HG03025 (cell line): ENCODE measurements around the gene IQSEC3.
"Not testable (repeated sequence)": the region's sequence is repeated elsewhere in the genome, so short reads cannot be mapped to it uniquely, and the experiment has no call there.

Experiments used
- ATAC-seq: cut with Tn5 transposase; IDR thresholded peaks from one replicate; pipeline ENCODE4 v1.9.1; 2021; ENCODE audit warnings: mild to moderate bottlenecking, moderate library complexity; ENCODE audit not compliant: unreplicated experiment, low FRiP score

IQSEC3 gene

GRCh38 chr12:133616-134232 is 67.2 kb downstream of the IQSEC3 start:
- ATAC-seq, result not testable (repeated sequence)

- no peak for ATAC-seq
These were observed 68.6 kb downstream of the IQSEC3 start for GRCh38 chr12:135138-135537.

- no peak for ATAC-seq
These were observed 71.8 kb downstream of the IQSEC3 start for GRCh38 chr12:138171-138897.

GRCh38 chr12:138898-139534 is 72.4 kb downstream of the IQSEC3 start:
- ATAC-seq, result no peak

GRCh38 chr12:139585-139984 is 73.0 kb downstream of the IQSEC3 start:
- ATAC-seq, result no peak

GRCh38 chr12:140162-140561 is 73.6 kb downstream of the IQSEC3 start:
- ATAC-seq, result no peak

DNA sequence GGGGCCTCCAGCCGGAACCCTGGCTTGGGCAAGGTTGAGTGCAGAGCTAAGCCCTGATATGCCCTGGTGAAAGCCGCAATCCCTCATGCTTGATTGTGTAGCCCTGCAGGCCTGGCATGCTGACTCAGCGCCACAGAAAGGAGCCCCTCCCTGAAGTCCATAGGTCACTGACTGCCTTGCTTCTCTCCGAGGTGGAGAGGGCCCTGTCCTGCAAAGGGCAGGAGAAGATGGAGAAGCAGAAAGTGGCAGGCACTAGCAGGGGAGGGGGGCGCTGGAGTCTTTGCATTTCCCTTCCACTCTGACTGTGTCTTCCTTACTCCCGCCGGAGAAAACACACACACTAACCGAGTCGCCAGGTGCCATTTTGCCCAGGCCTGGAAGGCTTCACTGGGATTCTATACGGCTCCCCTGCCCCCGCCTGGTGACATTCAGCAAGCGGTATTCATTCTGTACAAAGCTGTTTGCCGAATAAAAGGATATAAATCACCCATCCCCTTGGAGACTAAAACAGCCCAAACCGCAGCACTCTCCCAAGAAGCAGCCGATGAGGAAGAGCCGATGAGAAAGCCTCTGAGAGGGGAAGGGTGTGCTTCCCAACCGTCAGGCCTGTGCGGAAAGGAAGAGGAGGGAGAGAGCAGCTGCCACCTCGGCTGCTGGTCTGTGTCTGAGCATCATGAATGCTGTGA is 77.5 kb downstream of the IQSEC3 start:
- no peak for ATAC-seq

DNA sequence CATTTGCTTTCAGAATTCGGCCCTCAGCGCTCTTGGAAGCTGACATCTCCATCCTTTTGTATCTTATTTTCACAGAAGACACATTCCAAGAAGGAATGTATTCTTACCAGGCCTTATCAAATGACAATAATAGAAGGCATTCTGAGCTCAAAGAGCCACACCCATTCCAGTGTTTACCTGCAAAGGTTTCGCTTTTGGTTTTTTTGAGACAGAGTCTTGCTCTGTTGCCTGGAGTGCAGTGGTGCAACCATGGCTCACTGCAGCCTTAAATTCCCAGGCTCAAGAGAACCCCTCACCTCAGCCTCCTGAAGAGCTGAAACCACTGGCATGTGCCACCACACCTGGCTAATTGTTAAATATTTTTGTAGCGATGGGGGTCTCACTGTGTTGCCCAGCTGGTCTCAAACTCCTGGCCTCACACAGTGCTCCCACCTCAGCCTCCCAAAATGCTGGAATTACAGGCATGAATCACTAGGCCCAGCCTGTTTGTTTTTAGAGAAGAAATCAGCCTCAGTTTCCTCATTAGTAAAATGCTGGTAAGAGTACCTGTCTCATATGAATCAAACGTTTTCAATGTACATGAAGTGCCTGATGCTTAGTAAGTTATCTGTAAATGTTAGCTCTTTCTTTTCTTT is 78.2 kb downstream of the IQSEC3 start:
- no peak for ATAC-seq

GRCh38 chr12:145369-145960 is 78.9 kb downstream of the IQSEC3 start:
- no peak for ATAC-seq

GRCh38 chr12:147242-147641 is 80.7 kb downstream of the IQSEC3 start:
- ATAC-seq, result no peak

DNA sequence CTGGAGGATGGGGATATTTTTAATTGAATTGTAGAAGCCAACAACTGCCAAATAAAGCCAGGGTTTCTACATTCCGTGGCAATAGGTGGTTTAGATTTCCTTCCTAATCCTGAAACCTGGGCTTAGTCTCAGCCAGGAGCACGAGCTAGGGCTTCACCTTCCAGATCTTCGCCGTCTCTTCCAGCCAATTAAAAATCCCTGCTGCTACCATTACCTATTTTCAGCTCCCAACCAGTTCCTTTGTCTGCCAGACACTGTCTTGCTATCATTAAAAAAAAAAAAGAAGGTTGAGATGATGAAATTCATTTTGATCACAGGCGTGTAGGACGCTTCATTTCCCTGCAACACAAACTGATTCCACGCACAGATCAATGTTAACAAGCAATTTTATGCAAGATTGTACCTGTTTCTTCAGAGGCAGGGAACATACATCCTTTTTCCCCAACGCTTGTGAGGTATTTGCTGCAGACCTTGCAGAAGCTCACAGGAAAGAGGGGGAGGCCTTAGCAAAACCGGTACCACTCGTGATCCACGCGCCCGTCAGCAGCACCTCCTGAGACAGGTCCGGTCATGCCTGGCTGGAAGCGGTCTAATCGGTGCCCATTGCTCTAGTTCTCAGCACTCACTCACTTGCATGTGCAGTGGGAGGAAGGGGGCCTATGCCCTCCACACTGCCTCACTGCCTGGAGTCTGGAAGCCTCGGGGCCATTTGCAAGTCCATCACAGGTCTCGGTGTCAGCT is 82.3 kb downstream of the IQSEC3 start:
- no peak for ATAC-seq

- ATAC-seq, result no peak
These were observed 85.0 kb downstream of the IQSEC3 start for GRCh38 chr12:151579-151978.

- no peak for ATAC-seq
These were observed 85.9 kb downstream of the IQSEC3 start for GRCh38 chr12:152440-152839.

DNA sequence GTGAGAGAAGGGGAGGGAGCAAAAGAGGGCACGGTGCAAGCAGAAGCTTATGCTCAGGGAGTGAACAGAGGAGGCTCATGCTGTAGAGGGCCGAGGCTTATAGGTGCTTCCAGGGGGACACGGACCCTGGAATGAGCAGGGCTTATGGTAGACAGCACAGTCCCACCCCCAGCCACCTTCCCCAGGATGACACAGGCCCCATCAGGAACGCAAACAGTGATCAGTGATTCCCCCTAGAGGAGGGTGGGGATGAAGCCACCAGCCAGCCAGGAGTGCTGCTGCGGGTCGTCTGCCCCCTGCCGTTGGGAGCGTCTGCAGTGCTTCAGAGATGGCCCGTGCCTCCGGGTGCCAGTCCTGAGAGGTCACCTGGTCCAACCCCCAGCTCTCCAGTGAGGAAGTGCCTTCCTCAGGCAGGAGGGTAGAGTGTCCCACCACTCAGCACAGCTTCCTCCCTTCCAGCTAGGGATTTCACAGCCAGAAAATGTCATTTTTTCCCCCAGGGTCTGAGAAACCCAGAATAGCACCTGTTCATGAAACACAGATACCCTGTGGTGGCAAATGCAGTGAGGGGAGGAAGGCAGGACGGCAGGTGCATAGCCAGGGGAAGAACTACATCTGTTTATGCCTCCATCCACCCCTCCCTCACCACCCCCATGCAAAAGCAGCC is 86.6 kb downstream of the IQSEC3 start:
- no peak for ATAC-seq

DNA sequence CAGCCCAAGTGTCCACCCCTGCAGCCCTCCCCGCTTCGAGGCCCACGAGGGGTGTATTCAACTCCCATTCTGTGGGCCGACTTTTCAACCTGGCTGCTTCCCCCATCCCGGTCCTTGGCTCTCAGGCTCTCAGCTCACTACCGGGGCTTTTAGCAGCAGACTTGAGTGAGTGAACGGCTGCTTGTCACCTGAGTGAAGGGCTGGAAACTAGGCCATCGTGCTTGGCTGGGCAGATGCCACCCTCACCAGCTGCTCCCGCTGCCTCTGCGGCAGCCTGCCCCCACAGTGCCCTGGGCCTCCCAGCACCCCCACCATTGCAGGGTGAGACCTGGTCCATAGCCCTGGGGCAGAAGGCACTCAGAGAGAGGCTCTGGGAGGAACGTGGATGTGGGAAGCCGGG is 87.5 kb downstream of the IQSEC3 start:
- ATAC-seq, result no peak

DNA sequence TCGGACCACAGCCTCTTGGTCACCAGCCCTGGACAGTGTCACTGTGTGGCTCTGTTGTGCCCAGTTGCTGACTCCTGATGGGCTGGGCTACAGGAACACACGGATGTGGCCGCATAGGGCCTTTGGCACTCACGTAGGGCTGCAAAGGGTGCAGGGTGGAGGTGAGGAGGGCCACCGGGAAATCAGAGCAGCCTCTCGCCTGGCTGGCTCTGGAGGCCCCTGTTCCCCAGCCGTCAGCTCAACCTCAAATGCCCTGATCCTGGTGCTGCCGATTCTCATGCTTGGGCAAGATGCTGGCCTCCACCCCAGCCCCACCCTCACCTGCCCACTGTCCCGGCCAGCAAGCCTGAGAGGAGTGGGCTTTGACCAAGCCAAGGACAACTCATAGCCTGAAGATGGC is 88.4 kb downstream of the IQSEC3 start:
- ATAC-seq, result no peak

DNA sequence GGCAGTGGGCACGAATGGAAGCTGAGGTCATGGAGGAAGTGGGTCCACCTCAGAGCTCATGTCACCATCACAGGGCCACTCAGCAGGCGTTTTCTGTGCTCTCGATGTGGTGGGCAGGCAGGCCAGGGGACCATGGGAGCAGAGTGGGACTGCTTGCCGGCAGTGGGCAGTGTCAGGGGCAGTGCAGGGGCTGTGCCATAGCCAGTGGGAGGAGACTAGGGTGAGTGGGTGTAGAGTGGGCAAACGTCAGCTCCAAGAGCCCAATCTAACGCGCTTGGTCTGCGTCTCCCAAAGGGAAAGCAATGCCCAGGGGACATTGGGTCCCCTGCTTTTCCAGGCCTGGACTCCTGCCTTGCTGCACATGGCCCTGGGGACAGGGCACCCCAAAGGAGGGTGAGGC is 89.1 kb downstream of the IQSEC3 start:
- no peak for ATAC-seq

DNA sequence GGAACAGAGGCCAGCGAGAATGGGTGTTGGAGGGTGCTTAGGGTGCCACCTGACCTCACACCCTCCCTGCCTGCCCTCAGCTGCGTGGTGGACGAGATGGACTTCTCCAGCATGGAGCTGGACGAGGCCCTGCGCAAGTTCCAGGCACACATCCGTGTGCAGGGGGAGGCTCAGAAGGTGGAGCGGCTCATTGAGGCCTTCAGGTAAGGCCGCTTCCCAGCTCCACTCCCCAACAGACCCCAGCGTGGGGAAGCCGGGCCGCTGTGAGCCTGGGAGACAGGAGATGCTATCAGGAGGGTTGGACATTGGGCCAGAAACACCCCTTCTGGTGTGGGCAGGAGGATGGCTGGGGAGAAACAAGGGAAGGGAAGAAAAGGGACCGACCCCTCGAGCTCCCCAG is 90.4 kb downstream of the IQSEC3 start:
- no peak for ATAC-seq

GRCh38 chr12:157644-158043 is 91.1 kb downstream of the IQSEC3 start:
- ATAC-seq, result no peak
